ENCODE results near the gene LRMDA.

The LRMDA gene

GRCh38 chr10:75410132-75411005 lies 21.1 kb upstream of the LRMDA start:
- no peak for DNase-seq
- in situ Hi-C loops (cut with HindIII; ENCODE audit: low pct_ligation_motif_present, low pct_unique_long_range_greater_than_20kb, low sequenced_read_pairs) = no loop called here

DNA sequence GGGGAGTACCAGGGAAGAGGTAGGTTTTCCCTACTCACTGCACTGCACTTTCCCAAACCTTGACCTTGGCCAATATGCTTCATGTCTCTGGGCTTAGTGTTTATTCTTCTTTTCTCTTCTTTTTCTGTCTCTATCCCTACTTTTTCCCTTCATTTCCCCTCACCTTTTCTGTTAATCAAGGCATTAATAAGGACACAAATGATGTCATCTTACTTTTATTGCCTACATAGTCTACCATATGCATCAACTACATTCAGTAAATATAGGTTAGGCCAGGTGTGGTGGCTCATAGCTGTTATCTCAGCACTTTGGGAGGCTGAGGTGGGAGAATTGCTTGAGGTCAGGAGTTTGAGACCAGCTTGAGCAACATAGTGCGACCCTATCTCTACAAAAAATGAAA lies 16.9 kb upstream of the LRMDA start:
- no peak for DNase-seq
- in situ Hi-C loops (cut with HindIII; ENCODE audit: low pct_ligation_motif_present, low pct_unique_long_range_greater_than_20kb, low sequenced_read_pairs) = no loop called here

DNA sequence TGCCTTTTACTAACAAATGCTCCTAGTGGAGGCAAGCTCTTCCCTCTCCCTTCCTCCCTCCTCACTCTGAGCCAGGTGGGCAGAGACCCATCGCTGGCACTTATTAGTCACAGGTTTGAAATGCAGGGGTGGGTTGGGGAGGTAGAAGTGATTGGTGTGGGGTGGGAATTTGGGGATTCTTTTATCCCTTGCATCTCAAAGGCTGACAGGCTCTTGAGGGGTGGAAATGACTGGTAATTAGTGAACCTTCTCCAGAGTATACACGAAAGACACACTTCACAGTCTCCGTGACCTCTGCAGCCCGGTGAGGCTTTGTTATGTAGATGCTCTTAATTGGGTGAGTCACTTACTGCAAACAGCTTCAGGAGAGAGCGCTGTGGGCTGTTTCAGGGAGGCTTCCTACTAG lies 13.9 kb upstream of the LRMDA start:
- DNase-seq = no peak
- in situ Hi-C loops (cut with HindIII; ENCODE audit: low pct_ligation_motif_present, low pct_unique_long_range_greater_than_20kb, low sequenced_read_pairs) = no loop called here

DNA sequence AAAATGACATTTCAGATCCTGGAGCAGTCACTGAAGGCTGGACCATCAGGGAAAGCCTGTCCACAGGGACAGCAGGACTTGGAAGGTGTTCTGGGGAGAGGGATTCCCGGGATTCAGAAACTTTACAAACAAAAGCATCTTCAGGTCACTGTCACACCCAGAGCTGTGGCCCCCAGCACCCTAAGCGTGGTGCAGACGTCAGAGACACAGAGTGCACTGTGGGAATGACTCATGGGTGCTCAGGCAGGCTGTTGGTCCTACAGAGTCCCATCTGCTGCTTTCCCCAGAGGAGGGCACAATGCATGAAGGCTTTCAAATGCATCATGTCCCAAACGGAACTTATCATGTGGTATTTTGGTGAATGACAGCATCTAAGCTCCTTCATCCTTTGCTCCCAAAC lies 13.1 kb upstream of the LRMDA start:
- in situ Hi-C loops (cut with HindIII; ENCODE audit: low pct_ligation_motif_present, low pct_unique_long_range_greater_than_20kb, low sequenced_read_pairs) = no loop called here

GRCh38 chr10:75418712-75419111 lies 12.7 kb upstream of the LRMDA start:
- in situ Hi-C loops (cut with HindIII; ENCODE audit: low pct_ligation_motif_present, low pct_unique_long_range_greater_than_20kb, low sequenced_read_pairs) = no loop called here

More for the DNA sequence above, 13.1 kb upstream of the LRMDA start:
- DNase-seq = no peak

DNA sequence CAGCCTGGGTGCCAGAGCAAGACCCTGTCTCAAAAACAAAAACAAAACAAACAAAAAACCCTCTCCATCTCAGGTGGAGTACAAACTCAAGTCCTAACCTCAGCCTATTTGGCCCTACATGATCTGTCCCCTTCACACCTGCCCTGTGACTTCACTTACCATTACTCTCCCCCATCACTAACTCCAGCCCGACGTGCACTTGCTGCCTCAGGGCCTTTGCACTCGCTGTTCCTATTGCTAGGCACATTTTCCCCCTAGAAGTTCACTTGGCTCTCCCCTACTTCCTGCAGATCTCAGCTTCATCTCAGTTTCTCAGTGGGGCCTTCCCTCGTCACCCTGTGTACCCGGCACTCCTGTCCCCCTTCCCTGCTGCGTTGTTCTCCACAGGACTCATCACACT lies 8.5 kb upstream of the LRMDA start:
- DNase-seq = no peak
- in situ Hi-C loops (cut with HindIII; ENCODE audit: low pct_ligation_motif_present, low pct_unique_long_range_greater_than_20kb, low sequenced_read_pairs) = no loop called here

More at GRCh38 chr10:75418712-75419111, 12.7 kb upstream of the LRMDA start:
- DNase-seq = no peak

GRCh38 chr10:75424571-75424970 lies 6.9 kb upstream of the LRMDA start:
- in situ Hi-C loops (cut with HindIII; ENCODE audit: low pct_ligation_motif_present, low pct_unique_long_range_greater_than_20kb, low sequenced_read_pairs) = no loop called here
- no peak for DNase-seq

- in situ Hi-C loops (cut with HindIII; ENCODE audit: low pct_ligation_motif_present, low pct_unique_long_range_greater_than_20kb, low sequenced_read_pairs) = no loop called here
- DNase-seq = no peak
Measured at GRCh38 chr10:75425291-75426079, 5.9 kb upstream of the LRMDA start.

- in situ Hi-C loops (cut with HindIII; ENCODE audit: low pct_ligation_motif_present, low pct_unique_long_range_greater_than_20kb, low sequenced_read_pairs) = no loop called here
- DNase-seq = no peak
Measured at GRCh38 chr10:75426880-75427279, 4.5 kb upstream of the LRMDA start.

DNA sequence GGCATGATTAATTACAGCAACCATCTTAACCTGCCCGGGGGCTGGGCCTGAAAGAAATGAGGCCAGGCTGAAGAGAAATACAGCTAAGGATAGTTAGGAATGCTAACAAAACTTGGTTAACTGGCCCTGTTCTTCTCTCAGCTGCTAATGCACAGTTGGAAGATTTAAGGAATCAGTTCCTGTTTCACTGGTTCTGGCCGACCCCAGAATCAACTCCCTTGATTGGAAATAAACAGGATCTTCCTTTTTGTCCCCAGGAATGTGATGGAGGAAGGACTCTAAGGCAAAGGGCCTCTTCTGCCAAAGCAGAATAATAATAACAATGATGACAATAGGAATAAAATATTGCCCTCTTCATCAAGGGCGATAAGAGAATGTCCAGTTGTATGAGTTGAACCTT lies 3.5 kb upstream of the LRMDA start:
- in situ Hi-C loops (cut with HindIII; ENCODE audit: low pct_ligation_motif_present, low pct_unique_long_range_greater_than_20kb, low sequenced_read_pairs) = no loop called here

GRCh38 chr10:75428434-75429158 lies 2.8 kb upstream of the LRMDA start:
- peak; percentile 79 for DNase-seq
- in situ Hi-C loops (cut with HindIII; ENCODE audit: low pct_ligation_motif_present, low pct_unique_long_range_greater_than_20kb, low sequenced_read_pairs) = no loop called here

More for the DNA sequence above, 3.5 kb upstream of the LRMDA start:
- no peak for DNase-seq

GRCh38 chr10:75429159-75429827 lies 2.1 kb upstream of the LRMDA start:
- DNase-seq = no peak
- in situ Hi-C loops (cut with HindIII; ENCODE audit: low pct_ligation_motif_present, low pct_unique_long_range_greater_than_20kb, low sequenced_read_pairs) = no loop called here

DNA sequence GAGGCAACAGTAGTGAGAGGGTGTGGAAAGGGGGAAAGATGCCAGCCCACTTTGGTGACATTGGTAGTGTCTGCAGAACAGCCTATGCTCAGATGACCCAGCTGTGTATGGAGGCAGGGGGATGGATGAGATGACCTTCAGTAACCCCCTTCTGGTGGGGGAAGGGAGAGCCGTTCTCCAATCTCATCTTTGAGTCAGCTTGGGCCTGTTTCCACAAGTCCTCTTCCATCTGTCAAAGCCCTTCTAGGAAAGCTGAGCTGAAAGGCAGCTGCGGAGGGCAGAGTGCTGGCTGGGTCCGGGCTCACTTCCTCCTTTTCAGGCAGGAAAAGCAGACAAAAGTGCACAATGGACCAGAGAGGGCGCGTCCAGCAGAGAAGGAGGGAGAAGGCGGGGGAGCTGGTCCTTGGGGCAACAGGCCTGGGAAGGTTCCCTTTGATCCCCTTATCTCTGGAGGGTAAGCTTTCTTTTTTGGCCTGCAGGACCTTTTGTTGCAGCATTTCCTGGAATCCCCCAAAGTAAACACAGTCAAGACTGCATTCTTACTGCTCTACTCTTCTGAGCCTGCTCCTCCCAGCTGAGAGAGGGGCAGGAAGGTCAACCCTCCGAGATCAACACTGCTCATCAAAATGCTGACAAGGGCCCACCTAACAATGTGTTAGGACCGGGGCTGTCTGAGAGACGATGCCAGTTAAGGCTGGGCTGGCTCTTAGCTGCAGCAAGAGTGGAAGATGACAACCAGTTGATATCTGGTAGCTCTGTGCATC lies 1.2 kb upstream of the LRMDA start:
- in situ Hi-C loops (cut with HindIII; ENCODE audit: low pct_ligation_motif_present, low pct_unique_long_range_greater_than_20kb, low sequenced_read_pairs) = no loop called here
- no peak for DNase-seq

DNA sequence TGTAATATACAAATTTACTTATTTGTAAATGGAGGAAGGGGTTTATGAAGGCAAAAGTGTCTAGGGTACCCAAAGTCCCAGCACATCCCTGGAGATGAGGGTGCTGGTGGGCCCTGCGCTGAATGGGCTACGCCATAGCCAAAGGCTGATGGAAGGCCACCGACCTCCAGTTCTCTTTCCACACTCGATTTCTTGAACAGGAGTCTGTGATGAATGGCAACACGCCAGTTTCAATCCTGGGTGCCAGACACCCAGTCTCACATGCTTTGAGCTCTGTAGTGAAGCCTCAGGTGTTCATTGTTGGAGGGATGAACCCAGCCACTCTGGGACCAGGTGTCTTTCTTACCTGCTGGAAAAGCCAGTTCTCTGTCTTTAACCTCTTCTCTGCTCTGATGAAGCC lies 752 bp downstream of the LRMDA start:
- in situ Hi-C loops (cut with HindIII; ENCODE audit: low pct_ligation_motif_present, low pct_unique_long_range_greater_than_20kb, low sequenced_read_pairs) = no loop called here

GRCh38 chr10:75432763-75433162 lies 1.3 kb downstream of the LRMDA start:
- DNase-seq = no peak
- in situ Hi-C loops (cut with HindIII; ENCODE audit: low pct_ligation_motif_present, low pct_unique_long_range_greater_than_20kb, low sequenced_read_pairs) = no loop called here

More for the DNA sequence above, 752 bp downstream of the LRMDA start:
- no peak for DNase-seq

DNA sequence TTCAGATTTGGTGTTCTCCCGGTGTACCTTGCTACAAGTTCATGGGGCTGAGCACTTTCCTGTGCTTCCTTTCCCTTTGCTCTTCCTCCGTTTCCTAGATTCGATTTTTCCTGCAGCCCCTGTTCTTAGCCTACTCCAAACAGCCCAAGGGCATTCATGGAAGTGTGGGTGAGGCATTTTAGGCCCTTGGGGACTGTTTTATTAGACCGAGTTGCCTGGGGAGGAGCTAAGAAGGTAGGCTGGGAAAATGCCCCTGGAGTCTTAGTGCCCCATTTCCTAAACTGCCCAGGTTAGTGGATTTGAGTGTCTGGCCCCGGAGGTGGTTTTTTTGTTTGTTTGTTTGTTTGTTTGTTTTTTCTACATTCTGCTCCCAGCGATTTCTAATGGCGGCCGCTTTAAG lies 1.8 kb downstream of the LRMDA start:
- in situ Hi-C loops (cut with HindIII; ENCODE audit: low pct_ligation_motif_present, low pct_unique_long_range_greater_than_20kb, low sequenced_read_pairs) = no loop called here
- no peak for DNase-seq

DNA sequence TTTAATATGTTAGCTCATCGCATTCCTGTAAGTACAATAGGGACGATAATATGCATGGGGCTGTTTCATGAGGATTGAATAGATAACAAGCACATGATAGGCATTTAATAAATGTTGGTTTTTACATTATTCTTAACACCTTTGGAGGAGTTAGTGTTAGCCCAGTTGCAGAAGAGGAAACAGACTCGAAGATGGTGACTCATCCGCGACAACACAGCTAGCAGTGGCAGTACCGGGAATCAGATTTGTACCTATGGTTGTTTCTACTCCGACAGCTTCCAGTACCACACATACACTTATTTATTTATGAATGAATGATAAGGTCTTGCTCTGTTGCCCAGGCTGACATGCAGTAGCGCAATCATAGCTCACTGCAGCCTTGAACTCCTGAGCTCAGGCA lies 2.9 kb downstream of the LRMDA start:
- no peak for DNase-seq
- in situ Hi-C loops (cut with HindIII; ENCODE audit: low pct_ligation_motif_present, low pct_unique_long_range_greater_than_20kb, low sequenced_read_pairs) = no loop called here

- no peak for DNase-seq
- in situ Hi-C loops (cut with HindIII; ENCODE audit: low pct_ligation_motif_present, low pct_unique_long_range_greater_than_20kb, low sequenced_read_pairs) = no loop called here
Measured at GRCh38 chr10:75435291-75435690, 3.9 kb downstream of the LRMDA start.

Measured in ACHN (cell line).